ENCODE measurements around the gene KLHL35. TPM values are rescaled to one million over a fixed set of nuclear protein-coding genes. Genes with fewer than 3 reads are reported as not detected.
A peak's percentile ranks its signal among the peaks of the same experiment; 100 is the strongest.

Gene KLHL35
- total and polyA plus RNA-seq, 2 donors from 2014 or later: 0.26 to 1.8 TPM

DNA sequence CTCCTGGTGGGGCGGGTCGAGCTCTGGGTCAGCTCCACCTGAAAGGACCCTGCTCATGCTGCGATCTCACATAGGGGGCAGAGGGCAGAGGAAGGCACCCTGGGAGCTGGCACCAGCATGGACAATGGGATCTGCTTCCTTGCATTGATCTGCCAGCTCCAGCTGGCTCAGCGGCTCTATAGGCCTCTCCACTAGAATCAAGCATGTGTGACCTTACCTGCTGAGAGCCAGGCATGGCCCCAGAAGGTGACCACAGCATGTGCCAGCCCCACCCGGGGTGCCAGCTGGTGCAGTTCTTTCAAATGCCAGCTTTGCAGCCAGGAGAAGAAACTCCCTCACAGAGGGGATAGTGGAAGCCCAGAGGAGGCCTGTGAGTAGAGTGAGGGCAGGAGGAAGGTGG is 22.0 kb upstream of the KLHL35 start:
- no peaks in the 10 kb centered on the region for H3K9me3 ChIP-seq (ENCODE audit: control insufficient read depth in 2 of 3, insufficient read depth in 1 of 3, low read length in 3 of 3)
- intact Hi-C loops (cut with DNase I): no loop called here
- H3K4me3 ChIP-seq (ENCODE audit: low read length in 3 of 3): no peak overlapping the region
- H3K4me1 ChIP-seq (ENCODE audit: control insufficient read depth in 2 of 3, insufficient read depth in 2 of 3, low read depth in 1 of 3, low read length in 3 of 3): no peaks in the 10 kb centered on the region
- peaks cover 0 to 2% (median 0%) of the 10 kb centered on the region in 3 donors for H3K36me3 ChIP-seq (ENCODE audit: control insufficient read depth in 2 of 3, insufficient read depth in 3 of 3, low read length in 3 of 3)
- DNase-seq (no peak), FAIRE-seq (no peak)
- TF ChIP-seq, protein P1, sequence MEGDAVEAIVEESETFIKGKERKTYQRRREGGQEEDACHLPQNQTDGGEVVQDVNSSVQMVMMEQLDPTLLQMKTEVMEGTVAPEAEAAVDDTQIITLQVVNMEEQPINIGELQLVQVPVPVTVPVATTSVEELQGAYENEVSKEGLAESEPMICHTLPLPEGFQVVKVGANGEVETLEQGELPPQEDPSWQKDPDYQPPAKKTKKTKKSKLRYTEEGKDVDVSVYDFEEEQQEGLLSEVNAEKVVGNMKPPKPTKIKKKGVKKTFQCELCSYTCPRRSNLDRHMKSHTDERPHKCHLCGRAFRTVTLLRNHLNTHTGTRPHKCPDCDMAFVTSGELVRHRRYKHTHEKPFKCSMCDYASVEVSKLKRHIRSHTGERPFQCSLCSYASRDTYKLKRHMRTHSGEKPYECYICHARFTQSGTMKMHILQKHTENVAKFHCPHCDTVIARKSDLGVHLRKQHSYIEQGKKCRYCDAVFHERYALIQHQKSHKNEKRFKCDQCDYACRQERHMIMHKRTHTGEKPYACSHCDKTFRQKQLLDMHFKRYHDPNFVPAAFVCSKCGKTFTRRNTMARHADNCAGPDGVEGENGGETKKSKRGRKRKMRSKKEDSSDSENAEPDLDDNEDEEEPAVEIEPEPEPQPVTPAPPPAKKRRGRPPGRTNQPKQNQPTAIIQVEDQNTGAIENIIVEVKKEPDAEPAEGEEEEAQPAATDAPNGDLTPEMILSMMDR (IDR thresholded peaks at IDR 0.05; ENCODE audit: borderline replicate concordance, extremely low read depth, insufficient read depth): no peak
- H3K9ac ChIP-seq (ENCODE audit: low read length in 3 of 3): no peak overlapping the region
- no peak overlapping the region for H3K27ac ChIP-seq (ENCODE audit: low read depth in 2 of 2, low read length in 2 of 2)
- no peaks in the 10 kb centered on the region for H3K27me3 ChIP-seq (ENCODE audit: control insufficient read depth, insufficient read depth, low read length)

DNA sequence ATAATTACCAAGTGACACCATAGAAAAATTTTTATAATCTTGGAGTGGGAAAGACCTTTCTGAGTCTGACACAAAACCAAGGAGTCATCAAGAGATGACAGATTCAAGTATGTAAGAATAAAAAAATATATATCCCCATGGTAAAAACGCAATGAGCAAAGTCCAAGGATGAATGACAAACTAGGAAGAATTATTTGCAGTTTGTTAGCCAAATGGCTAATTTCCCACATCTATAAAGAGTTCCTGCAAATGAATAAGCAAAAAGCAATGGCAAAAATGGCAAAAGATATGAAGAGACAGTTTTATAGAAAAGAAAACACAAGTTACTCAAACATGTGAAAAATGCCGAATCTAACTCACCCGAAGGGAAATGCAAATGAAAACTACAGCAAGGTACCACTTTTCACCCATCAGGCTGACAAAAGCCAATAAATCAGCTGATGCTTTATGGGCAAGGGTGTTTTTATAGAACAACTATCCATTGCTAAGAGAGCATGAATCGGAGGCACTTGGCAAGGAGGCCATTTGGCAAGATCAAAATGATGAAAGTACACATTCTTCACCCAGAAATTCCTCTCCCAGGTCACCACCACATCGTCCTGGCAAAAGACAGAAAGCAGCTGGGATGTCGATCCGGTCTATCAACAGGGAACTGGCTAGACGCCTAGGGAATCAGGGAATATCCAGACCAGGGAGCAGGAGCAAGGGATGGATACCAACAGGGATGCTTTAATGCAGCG is 21.1 kb upstream of the KLHL35 start:
- TF ChIP-seq, protein P1 (IDR thresholded peaks at IDR 0.05; ENCODE audit: borderline replicate concordance, extremely low read depth, insufficient read depth): no peak
- Histone ChIP-seq H3K4me3 (ENCODE audit: low read length in 3 of 3) (no peak overlapping the region), H3K9ac (ENCODE audit: low read length in 3 of 3) (no peak overlapping the region), H3K27ac (ENCODE audit: low read depth in 2 of 2, low read length in 2 of 2) (no peak overlapping the region), H3K9me3 (ENCODE audit: control insufficient read depth in 2 of 3, insufficient read depth in 1 of 3, low read length in 3 of 3) (no peaks in the 10 kb centered on the region), H3K4me1 (ENCODE audit: control insufficient read depth in 2 of 3, insufficient read depth in 2 of 3, low read depth in 1 of 3, low read length in 3 of 3) (no peaks in the 10 kb centered on the region), H3K36me3 (ENCODE audit: control insufficient read depth in 2 of 3, insufficient read depth in 3 of 3, low read length in 3 of 3) (peaks cover 0 to 2% (median 0%) of the 10 kb centered on the region in 3 donors), H3K27me3 (ENCODE audit: control insufficient read depth, insufficient read depth, low read length) (no peaks in the 10 kb centered on the region)
- intact Hi-C loops (cut with DNase I): no loop called here
- FAIRE-seq (no peak), DNase-seq (no peak)

DNA sequence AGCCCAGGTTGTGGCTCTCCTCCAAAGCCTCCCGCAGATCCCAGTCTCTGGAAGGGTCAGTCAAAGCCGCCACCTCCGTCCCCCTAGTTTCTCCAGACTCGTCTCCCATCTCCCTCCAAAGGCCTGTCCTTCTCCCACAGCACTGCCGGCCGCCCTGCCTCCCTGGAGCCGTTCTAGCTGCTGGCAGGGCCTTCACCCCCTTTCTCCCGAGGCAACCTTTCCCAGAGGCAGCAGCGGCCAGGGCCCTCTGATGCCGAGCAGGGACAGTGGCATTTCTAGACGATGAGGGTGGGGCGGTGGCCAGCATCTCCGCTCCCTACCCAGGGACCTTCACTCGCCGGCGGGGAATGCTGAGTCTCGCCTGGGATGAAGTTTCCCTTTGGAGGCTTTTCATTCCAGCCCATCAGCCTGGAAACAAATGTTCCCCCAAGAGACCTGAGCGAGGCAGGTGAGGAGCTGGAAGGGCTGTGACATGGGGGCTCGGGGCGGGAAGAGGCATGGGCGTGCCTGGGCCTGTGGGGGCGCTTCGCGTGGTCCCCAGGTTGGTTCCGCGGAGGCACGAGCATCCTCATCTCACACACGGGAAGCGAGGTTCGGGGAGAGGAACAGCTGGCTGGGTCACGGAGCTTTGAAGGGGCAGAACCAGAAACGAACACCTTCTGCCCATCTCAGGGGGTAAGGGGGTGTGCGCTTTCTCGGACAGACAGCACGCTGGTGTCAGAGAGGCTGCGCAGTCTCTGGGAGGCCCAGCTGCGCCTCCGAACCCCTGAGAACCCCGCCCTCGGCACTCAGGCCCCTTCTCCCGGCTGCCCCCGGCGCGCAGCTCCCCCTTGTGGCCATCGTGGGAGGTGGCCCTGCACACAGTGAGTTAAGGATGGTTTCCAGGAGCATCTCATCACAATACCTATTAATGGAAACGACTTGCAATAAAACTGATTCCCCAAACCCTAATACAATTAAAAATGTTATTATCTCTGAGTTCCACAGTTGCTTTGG is 18.1 kb upstream of the KLHL35 start:
- Histone ChIP-seq H3K9ac (ENCODE audit: low read length in 3 of 3) (no peak overlapping the region), H3K4me1 (ENCODE audit: control insufficient read depth in 2 of 3, insufficient read depth in 2 of 3, low read depth in 1 of 3, low read length in 3 of 3) (no peaks in the 10 kb centered on the region), H3K27me3 (ENCODE audit: control insufficient read depth, insufficient read depth, low read length) (no peaks in the 10 kb centered on the region), H3K36me3 (ENCODE audit: control insufficient read depth in 2 of 3, insufficient read depth in 3 of 3, low read length in 3 of 3) (peaks cover 0 to 2% (median 0%) of the 10 kb centered on the region in 3 donors), H3K27ac (ENCODE audit: low read depth in 2 of 2, low read length in 2 of 2) (no peak overlapping the region), H3K4me3 (ENCODE audit: low read length in 3 of 3) (no peak overlapping the region), H3K9me3 (ENCODE audit: control insufficient read depth in 2 of 3, insufficient read depth in 1 of 3, low read length in 3 of 3) (no peaks in the 10 kb centered on the region)
- TF ChIP-seq, protein P1 (IDR thresholded peaks at IDR 0.05; ENCODE audit: borderline replicate concordance, extremely low read depth, insufficient read depth): peak; percentile 26
- DNase-seq (no peak), FAIRE-seq (no peak)
- intact Hi-C loops (cut with DNase I): no loop called here
